ENCODE data around the gene MYT1. TPM values are rescaled to one million over a fixed set of nuclear protein-coding genes. Genes with fewer than 3 reads are reported as not detected.

The MYT1 gene
- total RNA-seq, 4 donors from 2014 or later, result not detected

- no peak overlapping the region for H3K4me3 ChIP-seq
- no peaks in the 10 kb centered on the region for H3K9me3 ChIP-seq
- H3K27me3 ChIP-seq, result peaks cover 0 to 72% of the 10 kb centered on the region in 2 donors
- H3K4me1 ChIP-seq, result peaks cover 0 to 4% (median 0%) of the 10 kb centered on the region in 4 donors
- H3K36me3 ChIP-seq, result no peaks in the 10 kb centered on the region
- TF ChIP-seq POLR2A (IDR thresholded peaks at IDR 0.05), result no peak
- TF ChIP-seq CTCF (IDR thresholded peaks at IDR 0.05), result no peak
- no peak for TF ChIP-seq EP300 (IDR thresholded peaks at IDR 0.05)
- DNase-seq (ENCODE audit: low spot score in 2 of 2), result no peak
- 60 to 61% methylated on average over 11 of the region's 11 CpGs for WGBS, 2 donors
- no peak overlapping the region for H3K27ac ChIP-seq
Observed at GRCh38 chr20:64167676-64168075, 3.4 kb downstream of the MYT1 start.

- no peak overlapping the region for H3K4me3 ChIP-seq
- H3K9me3 ChIP-seq, result no peaks in the 10 kb centered on the region
- no peak for DNase-seq (ENCODE audit: low spot score in 2 of 2)
- peaks cover 0 to 71% of the 10 kb centered on the region in 2 donors for H3K27me3 ChIP-seq
- no peaks in the 10 kb centered on the region for H3K36me3 ChIP-seq
- 65 to 69% methylated on average over 10 to 12 of the region's 12 CpGs for WGBS, 2 donors
- peaks cover 0 to 4% (median 0%) of the 10 kb centered on the region in 4 donors for H3K4me1 ChIP-seq
- H3K27ac ChIP-seq, result no peak overlapping the region
- no peak for TF ChIP-seq POLR2A (IDR thresholded peaks at IDR 0.05)
- no peak for TF ChIP-seq CTCF (IDR thresholded peaks at IDR 0.05)
- TF ChIP-seq EP300 (IDR thresholded peaks at IDR 0.05), result no peak
Observed at GRCh38 chr20:64168381-64169090, 4.3 kb downstream of the MYT1 start.

- peaks cover 0 to 66% of the 10 kb centered on the region in 2 donors for H3K27me3 ChIP-seq
- WGBS, 2 donors, result 82 to 90% methylated on average over 9 to 10 of the region's 10 CpGs
Observed at GRCh38 chr20:64169091-64169560, 4.9 kb downstream of the MYT1 start.

GRCh38 chr20:64171211-64171610, 7.0 kb downstream of the MYT1 start:
- Histone ChIP-seq H3K4me3 (no peak overlapping the region), H3K27ac (no peak overlapping the region), H3K9me3 (no peaks in the 10 kb centered on the region), H3K36me3 (no peaks in the 10 kb centered on the region), H3K27me3 (peaks cover 0 to 45% of the 10 kb centered on the region in 2 donors), H3K4me1 (peaks cover 0 to 4% (median 0%) of the 10 kb centered on the region in 4 donors)
- WGBS, 2 donors, result 72 to 91% methylated on average over 8 of the region's 8 CpGs
- no peak for DNase-seq (ENCODE audit: low spot score in 2 of 2)
- TF ChIP-seq CTCF (IDR thresholded peaks at IDR 0.05), result no peak
- no peak for TF ChIP-seq EP300 (IDR thresholded peaks at IDR 0.05)
- TF ChIP-seq POLR2A (IDR thresholded peaks at IDR 0.05), result no peak

More at GRCh38 chr20:64169091-64169560, 4.9 kb downstream of the MYT1 start:
- Histone ChIP-seq H3K27ac (no peak overlapping the region), H3K4me3 (no peak overlapping the region), H3K36me3 (no peaks in the 10 kb centered on the region), H3K9me3 (no peaks in the 10 kb centered on the region), H3K4me1 (peaks cover 0 to 4% (median 0%) of the 10 kb centered on the region in 4 donors)
- DNase-seq (ENCODE audit: low spot score in 2 of 2), result no peak
- TF ChIP-seq EP300 (IDR thresholded peaks at IDR 0.05) (no peak), CTCF (IDR thresholded peaks at IDR 0.05) (no peak), POLR2A (IDR thresholded peaks at IDR 0.05) (no peak)

- Histone ChIP-seq H3K27ac (no peak overlapping the region), H3K27me3 (peaks cover 0 to 36% of the 10 kb centered on the region in 2 donors), H3K36me3 (no peaks in the 10 kb centered on the region), H3K4me3 (no peak overlapping the region), H3K4me1 (peaks cover 0 to 3% (median 0%) of the 10 kb centered on the region in 4 donors), H3K9me3 (no peaks in the 10 kb centered on the region)
- no peak for DNase-seq (ENCODE audit: low spot score in 2 of 2)
- WGBS, 2 donors, result 64 to 77% methylated on average over 4 of the region's 4 CpGs
- TF ChIP-seq EP300 (IDR thresholded peaks at IDR 0.05) (no peak), POLR2A (IDR thresholded peaks at IDR 0.05) (no peak), CTCF (IDR thresholded peaks at IDR 0.05) (no peak)
Observed at GRCh38 chr20:64173116-64173515, 8.9 kb downstream of the MYT1 start.

Data from tibial nerve (tissue), 4 donors.